ENCODE measurements around the gene ZFP36. TPM values are rescaled to one million over a fixed set of nuclear protein-coding genes. Genes with fewer than 3 reads are reported as not detected.
A peak's percentile ranks its signal among the peaks of the same experiment; 100 is the strongest.

Gene ZFP36
- total RNA-seq, 1 experiment from 2014 or later, result 414 TPM

DNA sequence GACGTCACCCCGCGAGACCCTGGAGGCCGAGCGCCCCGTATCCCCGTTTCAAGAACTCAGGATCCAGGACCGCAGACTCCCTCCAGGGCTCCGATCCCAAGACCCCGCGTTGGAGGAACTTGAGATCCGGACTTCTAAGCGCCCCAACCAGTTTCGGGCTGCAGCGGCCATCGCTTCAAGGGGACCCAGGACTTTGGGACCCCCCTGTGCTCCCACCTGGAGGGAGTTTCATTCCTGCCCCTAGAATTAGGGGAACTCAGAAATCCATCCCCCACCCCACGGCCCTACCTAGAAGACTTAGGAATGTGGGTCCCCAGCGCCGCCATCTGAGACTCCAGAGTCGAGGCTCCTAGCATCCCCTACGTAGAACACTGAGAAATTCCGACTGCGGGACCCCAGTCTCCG is 6.2 kb downstream of the ZFP36 start:
- ChIA-PET CTCF (interaction anchor here (0.7 to 6.8 kb wide), 9 partner anchors 14 to 121 kb away, joined by 3 to 280 read pairs (median 13); partner anchors contain the start of genes RPS16 and SAMD4B), POLR2A (interaction anchor here (0.6 to 8.9 kb wide), 14 partner anchors 10 to 148 kb away, joined by 3 to 226 read pairs (median 19); partner anchors contain the start of genes MED29, PAF1 and RPS16)
- Histone ChIP-seq H3K4me1 (ENCODE audit: control insufficient read depth, insufficient read depth, low read length) (peaks cover 58% of the 10 kb centered on the region), H3K27ac (ENCODE audit: low read length) (peak overlapping the region; percentile 92), H3K36me3 (ENCODE audit: control insufficient read depth, insufficient read depth, low read length) (peaks cover 33% of the 10 kb centered on the region), H3K27me3 (ENCODE audit: control insufficient read depth, insufficient read depth, low read length) (no peaks in the 10 kb centered on the region), H3K9me3 (ENCODE audit: control insufficient read depth, insufficient read depth, low read depth, low read length) (no peaks in the 10 kb centered on the region), H3K4me3 (ENCODE audit: low read depth in 2 of 2, low read length in 2 of 2) (peak overlapping the region; percentile 42 to 55)
- in situ Hi-C loops (cut with HindIII; ENCODE audit: low pct_unique_long_range_greater_than_20kb, low sequenced_read_pairs) (no loop called here), intact Hi-C loops (cut with micrococcal nuclease; ENCODE audit: unreplicated experiment) (loop anchor here (1.0 to 10.0 kb wide), 6 partner anchors 17 to 438 kb away; partner anchors contain the start of genes FBXO17, MED29, PAF1 and SAMD4B)
- TF ChIP-seq TCF7L2 (IDR thresholded peaks at IDR 0.05; ENCODE audit: low read depth, low read length), result no peak
- ATAC-seq (no peak; the same call in 1 of the 2 replicates), DNase-seq (ENCODE audit: low read depth, low spot score) (no peak)
- no TSS peak for BruUV-seq (replicated peaks)

GRCh38 chr19:39413272-39413910 is 6.7 kb downstream of the ZFP36 start:
- no TSS peak for BruUV-seq (replicated peaks)
- Histone ChIP-seq H3K27ac (ENCODE audit: low read length) (peak overlapping the region; percentile 92), H3K4me1 (ENCODE audit: control insufficient read depth, insufficient read depth, low read length) (peaks cover 56% of the 10 kb centered on the region), H3K9me3 (ENCODE audit: control insufficient read depth, insufficient read depth, low read depth, low read length) (no peaks in the 10 kb centered on the region), H3K27me3 (ENCODE audit: control insufficient read depth, insufficient read depth, low read length) (no peaks in the 10 kb centered on the region), H3K36me3 (ENCODE audit: control insufficient read depth, insufficient read depth, low read length) (peaks cover 33% of the 10 kb centered on the region), H3K4me3 (ENCODE audit: low read depth in 2 of 2, low read length in 2 of 2) (peak overlapping the region; percentile 42 to 55)
- TF ChIP-seq, protein P1, sequence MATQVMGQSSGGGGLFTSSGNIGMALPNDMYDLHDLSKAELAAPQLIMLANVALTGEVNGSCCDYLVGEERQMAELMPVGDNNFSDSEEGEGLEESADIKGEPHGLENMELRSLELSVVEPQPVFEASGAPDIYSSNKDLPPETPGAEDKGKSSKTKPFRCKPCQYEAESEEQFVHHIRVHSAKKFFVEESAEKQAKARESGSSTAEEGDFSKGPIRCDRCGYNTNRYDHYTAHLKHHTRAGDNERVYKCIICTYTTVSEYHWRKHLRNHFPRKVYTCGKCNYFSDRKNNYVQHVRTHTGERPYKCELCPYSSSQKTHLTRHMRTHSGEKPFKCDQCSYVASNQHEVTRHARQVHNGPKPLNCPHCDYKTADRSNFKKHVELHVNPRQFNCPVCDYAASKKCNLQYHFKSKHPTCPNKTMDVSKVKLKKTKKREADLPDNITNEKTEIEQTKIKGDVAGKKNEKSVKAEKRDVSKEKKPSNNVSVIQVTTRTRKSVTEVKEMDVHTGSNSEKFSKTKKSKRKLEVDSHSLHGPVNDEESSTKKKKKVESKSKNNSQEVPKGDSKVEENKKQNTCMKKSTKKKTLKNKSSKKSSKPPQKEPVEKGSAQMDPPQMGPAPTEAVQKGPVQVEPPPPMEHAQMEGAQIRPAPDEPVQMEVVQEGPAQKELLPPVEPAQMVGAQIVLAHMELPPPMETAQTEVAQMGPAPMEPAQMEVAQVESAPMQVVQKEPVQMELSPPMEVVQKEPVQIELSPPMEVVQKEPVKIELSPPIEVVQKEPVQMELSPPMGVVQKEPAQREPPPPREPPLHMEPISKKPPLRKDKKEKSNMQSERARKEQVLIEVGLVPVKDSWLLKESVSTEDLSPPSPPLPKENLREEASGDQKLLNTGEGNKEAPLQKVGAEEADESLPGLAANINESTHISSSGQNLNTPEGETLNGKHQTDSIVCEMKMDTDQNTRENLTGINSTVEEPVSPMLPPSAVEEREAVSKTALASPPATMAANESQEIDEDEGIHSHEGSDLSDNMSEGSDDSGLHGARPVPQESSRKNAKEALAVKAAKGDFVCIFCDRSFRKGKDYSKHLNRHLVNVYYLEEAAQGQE (IDR thresholded peaks at IDR 0.05; ENCODE audit: insufficient read depth in 1 of 2, low read depth in 2 of 2, low read length in 1 of 2), result no peak
- TF ChIP-seq SIN3A (IDR thresholded peaks at IDR 0.05; ENCODE audit: borderline replicate concordance, insufficient read depth, low read depth, low read length), result no peak
- TF ChIP-seq POLR2AphosphoS5 (IDR thresholded peaks at IDR 0.05; ENCODE audit: low read depth, low read length), result no peak
- no peak for TF ChIP-seq TCF7L2 (IDR thresholded peaks at IDR 0.05; ENCODE audit: low read depth, low read length)
- TF ChIP-seq, protein P2, sequence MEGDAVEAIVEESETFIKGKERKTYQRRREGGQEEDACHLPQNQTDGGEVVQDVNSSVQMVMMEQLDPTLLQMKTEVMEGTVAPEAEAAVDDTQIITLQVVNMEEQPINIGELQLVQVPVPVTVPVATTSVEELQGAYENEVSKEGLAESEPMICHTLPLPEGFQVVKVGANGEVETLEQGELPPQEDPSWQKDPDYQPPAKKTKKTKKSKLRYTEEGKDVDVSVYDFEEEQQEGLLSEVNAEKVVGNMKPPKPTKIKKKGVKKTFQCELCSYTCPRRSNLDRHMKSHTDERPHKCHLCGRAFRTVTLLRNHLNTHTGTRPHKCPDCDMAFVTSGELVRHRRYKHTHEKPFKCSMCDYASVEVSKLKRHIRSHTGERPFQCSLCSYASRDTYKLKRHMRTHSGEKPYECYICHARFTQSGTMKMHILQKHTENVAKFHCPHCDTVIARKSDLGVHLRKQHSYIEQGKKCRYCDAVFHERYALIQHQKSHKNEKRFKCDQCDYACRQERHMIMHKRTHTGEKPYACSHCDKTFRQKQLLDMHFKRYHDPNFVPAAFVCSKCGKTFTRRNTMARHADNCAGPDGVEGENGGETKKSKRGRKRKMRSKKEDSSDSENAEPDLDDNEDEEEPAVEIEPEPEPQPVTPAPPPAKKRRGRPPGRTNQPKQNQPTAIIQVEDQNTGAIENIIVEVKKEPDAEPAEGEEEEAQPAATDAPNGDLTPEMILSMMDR (IDR thresholded peaks at IDR 0.05), result no peak
- POLR2A ChIA-PET, result interaction anchor here (0.6 to 8.9 kb wide), 13 partner anchors 10 to 354 kb away, joined by 3 to 230 read pairs (median 9); partner anchors contain the start of genes DLL3, MED29, PAF1 and RPS16
- in situ Hi-C loops (cut with HindIII; ENCODE audit: low pct_unique_long_range_greater_than_20kb, low sequenced_read_pairs), result no loop called here
- peak; percentile 2 for ATAC-seq
- intact Hi-C loops (cut with micrococcal nuclease; ENCODE audit: unreplicated experiment), result loop anchor here (5.0 to 10.0 kb wide), 2 partner anchors 201 to 439 kb away; partner anchors contain the start of gene FBXO17
- CTCF ChIA-PET, result interaction anchor here (0.6 to 6.8 kb wide), 15 partner anchors 12 to 378 kb away, joined by 3 to 147 read pairs (median 5); partner anchors contain the start of genes RPS16, SAMD4B and TIMM50
- no peak for DNase-seq (ENCODE audit: low read depth, low spot score)
